Left lobe of liver (tissue), 2 donors: ENCODE data around the gene CCDC106. TPM values are rescaled to one million over a fixed set of nuclear protein-coding genes. Genes with fewer than 3 reads are reported as not detected.

Experiments
- ATAC-seq: fragments of 200-7000 bp; cut with Tn5 transposase; one replicate; pipeline ENCODE4 v1.9.1; 2020; ENCODE audit warnings: mild to moderate bottlenecking, moderate library complexity
- DNase-seq: peaks from one replicate; pipeline ENCODE4 v3.0.0-alpha.2; 2020; ENCODE audit warnings: low spot score
- total RNA-seq: library from RNA; stranded (reverse); gene quantifications from one replicate; pipeline ENCODE4 v1.2.1, GENCODE V29; 2021
- donor health status: DM: no; HTN: no; CAD: no; lungs with moderate emphysema.
- donor health status: DM: no; HTN: yes; CAD: no.

CCDC106 gene
- total RNA-seq, 1 donor from 2014 or later: 13.5 TPM

- no peak for DNase-seq
Measured at GRCh38 chr19:55679343-55680257, 31.6 kb downstream of the CCDC106 start.

DNA sequence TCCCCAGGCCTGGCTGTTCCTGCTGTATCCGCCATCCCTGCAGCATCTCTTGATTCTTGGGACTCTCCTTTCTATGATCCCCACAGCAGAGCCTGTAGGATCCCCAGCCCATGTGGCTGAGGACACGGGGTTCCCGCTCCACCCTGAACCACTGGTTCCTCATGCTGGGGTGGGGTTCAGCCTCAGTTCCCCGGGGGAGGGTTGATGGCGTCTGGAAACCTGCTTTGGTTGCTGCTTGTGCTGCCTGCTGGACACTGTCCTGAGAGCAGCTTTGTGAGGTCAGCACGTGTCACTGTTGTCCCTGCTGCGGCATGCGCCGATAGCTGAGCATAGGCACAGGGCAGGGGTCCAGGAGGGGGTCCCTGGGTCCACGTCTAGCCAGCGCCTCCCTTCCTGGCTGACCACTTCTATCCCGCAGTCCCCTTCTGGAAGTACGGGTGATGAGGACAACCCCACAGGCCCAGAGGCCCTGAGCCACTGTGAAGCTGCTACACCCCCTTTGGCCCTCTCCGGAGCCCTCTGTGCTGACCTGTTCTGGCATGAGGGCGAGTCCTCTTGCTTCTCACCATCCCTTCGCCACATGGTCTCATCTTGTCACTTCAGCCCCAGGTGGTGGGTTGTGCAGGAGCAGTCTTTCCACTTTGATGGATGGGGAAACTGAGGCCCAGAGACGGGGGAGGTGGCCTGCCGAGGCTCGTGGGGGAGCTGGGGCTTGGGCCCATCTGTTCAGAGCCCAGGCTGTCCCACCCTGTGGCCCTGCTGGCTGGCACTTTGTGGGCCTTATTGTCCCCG is 32.5 kb downstream of the CCDC106 start:
- no peak for ATAC-seq
- no peak for DNase-seq

More at GRCh38 chr19:55679343-55680257, 31.6 kb downstream of the CCDC106 start:
- no peak for ATAC-seq

DNA sequence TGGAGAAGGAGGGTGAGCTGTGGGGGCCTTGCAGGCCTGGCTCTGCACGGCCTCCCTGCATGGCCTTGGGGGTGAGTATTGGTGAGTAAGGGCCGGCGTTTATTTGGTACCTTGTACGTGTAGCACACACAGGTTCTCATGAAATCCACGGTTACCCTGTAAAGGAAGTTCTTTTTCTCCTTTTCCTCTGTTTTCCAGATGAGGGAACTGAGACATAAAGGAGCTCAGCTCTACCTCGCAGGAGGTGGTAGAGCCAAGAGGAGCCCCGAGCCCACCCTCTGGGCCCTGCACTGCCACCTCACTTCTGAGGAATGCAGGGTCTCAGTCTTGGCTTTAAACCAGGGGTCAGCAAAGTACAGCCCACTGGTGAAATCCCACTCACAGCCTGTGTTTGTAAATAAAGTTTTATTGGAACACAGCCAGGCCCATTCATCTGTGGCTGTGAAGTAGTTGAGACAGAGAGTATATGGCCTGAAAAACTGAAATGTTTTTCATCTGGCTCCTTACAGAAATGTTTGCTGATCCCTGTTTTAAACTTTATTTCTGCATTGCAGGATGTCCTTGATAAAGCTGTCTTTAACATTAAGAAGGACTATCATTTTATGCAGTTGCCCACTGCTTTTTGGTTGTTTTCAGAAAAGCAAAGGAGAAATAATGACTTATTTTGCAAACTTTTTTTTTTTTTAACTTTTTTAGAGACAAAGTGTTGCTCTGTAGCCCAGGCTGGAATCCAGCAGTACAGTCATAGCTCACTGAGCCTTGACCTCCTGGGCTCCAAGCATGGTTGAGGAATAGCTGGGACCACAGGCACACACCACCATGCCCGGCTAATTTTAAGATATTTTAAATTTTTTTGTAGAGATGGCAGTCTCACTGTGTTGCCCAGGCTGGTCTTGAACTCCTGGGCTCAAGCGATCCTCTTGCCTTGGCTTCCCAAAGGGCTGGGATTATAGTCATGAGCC is 33.4 kb downstream of the CCDC106 start:
- ATAC-seq (no peak), DNase-seq (no peak)

- DNase-seq (peak; percentile 82), ATAC-seq (peak; percentile 85)
Measured at GRCh38 chr19:55683449-55684261, 35.6 kb downstream of the CCDC106 start.

DNA sequence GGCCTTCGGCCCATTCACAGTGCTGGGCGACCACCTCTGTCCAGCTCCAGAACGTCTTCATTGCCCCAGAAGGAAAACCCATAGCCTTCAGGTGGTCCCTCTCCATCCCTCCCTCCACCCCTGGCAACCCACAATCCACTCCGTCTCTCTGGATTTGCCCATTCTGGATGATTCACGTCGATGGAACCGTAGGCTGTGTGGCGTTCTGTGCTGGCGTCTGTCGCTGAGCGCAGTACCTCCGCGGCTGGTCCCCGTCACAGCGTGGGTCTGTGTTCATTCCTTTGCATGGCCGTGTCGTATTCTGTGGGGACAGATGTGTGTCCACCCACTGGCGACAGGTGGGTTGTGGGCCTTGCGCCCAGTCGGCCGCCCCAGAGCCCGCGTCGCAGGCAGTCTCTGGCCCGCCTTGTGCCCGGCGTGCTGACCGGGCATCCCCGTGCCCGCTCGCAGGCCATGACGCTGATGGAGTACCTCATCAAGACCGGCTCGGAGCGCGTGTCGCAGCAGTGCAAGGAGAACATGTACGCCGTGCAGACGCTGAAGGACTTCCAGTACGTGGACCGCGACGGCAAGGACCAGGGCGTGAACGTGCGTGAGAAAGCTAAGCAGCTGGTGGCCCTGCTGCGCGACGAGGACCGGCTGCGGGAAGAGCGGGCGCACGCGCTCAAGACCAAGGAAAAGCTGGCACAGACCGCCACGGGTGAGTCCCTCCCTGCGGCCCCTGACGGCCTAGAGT is 37.1 kb downstream of the CCDC106 start:
- no peak for DNase-seq
- no peak for ATAC-seq

- DNase-seq (no peak), ATAC-seq (no peak)
Measured at GRCh38 chr19:55685776-55686175, 37.8 kb downstream of the CCDC106 start.

DNA sequence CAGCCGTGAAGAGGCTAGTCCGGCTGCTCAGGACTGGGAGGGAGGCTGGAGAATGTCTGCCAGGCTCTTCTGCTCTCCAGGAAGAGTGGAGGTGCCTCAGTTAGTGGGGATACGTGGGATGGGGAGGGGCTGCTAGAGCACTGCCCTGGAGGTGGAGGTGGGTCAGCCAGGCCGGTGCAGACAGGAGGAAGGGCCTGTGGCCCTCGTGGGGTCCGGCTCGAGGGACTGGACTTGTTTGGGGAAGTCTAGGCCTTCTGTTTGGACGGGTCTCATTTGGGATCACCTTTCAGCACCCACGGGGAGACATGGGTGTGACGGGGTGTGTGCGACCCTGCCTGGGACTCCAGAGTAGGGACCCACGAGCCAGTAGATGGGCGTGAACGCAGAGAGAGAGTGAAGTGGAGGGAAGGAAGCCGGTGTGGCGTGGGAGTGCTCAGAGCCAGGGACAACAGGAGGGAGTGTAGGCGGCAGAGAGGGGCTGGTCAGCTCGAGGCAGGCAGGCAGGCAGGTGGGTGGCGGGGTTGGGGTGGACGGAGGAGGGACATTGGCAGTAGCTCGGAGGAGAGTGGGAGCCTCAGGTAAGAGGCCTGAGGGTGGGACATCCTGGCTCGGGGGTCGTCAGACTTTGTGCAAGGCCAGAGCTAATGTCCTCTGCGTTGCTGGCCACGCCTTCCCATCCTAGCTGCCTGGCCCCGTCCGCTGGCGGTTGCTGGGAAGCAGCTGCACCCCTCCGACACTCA is 38.5 kb downstream of the CCDC106 start:
- no peak for DNase-seq
- no peak for ATAC-seq

GRCh38 chr19:55687281-55688201 is 39.5 kb downstream of the CCDC106 start:
- no peak for DNase-seq
- no peak for ATAC-seq

DNA sequence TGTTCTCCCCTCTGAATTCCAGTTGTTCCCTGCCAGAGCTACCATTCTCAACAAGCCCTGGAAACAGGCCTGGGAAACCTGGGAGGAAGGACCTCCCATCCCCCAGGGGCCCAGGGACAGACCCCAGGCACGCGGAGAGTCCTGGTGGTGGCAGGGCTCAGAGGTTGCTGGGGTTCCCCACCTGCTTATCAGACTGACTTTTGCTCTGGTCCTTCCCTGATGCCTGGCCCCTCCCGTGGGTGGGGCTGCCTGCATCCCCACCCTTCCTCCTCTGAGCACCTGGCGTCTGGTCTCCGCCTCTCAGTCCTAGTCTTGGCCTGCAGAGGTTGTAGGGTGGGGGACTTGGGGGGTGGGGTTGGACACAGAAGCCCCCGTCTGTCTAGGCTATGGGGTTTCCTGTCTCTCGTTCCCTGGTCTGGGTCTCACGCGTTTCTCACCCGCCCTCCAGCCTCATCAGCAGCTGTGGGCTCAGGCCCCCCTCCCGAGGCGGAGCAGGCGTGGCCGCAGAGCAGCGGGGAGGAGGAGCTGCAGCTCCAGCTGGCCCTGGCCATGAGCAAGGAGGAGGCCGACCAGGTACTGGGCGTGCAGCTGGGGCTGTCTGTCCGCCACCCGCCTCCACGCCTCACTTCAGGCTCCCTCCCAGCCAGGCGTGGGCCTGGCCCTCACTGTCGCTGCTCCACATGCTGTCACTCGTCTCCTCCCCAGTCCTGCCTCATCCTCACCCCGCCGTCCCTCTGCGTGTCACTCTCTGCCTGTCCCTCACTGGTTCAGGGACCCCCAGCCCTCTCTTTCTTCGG is 40.6 kb downstream of the CCDC106 start:
- no peak for DNase-seq
- ATAC-seq: no peak

DNA sequence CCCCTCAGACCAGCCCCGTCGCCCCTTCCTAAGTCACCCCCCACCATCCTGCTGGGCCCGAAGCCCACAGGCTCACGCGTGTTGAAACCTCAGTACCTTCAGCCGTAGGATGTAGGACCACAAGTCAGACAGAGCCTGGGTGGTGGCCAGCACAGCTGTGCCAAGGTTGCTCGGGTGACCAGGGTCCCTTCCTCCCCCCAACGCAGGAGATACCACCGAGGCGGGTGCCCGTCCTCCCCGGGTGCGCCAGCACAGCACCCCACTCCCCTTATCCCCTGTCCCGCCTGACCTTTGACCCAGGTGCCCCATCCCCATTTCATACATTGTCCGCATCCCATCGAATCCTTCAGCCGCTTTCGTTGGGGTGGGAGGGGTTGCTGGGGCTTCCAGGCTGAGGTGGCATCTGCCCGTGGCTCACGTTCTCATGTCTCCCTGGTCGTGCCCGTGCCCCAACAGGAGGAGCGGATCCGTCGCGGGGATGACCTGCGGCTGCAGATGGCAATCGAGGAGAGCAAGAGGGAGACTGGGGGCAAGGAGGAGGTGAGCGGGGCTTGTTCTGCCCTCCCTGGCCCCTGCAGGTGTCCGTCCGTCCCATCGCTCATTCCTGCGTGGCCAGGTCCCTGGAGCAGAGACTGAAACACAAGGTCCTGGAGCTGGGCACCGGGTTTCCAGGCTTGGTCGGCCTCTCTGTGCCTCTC is 41.5 kb downstream of the CCDC106 start:
- no peak for ATAC-seq
- DNase-seq: no peak

DNA sequence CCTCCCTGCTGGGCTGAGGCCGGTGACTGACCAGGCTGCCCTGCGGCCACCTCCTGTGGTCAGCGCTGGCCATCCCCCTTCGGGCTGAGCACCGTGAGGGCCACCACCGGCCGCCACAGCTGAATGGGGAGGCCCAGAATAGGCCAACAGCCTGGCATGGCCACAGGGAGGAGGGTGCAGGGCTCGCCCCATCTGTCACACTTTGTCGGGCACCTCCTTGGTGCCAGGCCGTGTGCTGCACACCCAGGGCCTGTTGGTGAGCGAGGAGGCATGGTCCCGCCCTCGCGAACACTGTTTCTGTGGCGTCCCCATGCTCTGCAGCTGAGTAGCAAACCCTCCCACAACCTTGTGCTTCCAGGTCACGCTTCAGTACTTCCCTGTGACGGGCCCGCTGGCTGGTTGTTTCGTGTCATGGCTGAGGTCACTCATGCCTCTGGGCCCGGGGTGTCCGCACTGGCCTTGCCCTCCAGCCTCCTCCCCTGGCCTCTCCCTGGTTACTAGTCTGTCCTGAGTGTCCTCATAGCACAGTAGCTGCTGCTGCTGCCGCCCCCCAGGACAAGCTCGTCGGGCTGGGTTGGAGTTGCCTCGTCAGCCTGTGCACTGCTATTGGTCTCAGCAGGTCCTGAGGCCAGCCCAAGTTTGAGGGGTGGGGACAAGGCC is 42.2 kb downstream of the CCDC106 start:
- ATAC-seq: no peak
- no peak for DNase-seq

DNA sequence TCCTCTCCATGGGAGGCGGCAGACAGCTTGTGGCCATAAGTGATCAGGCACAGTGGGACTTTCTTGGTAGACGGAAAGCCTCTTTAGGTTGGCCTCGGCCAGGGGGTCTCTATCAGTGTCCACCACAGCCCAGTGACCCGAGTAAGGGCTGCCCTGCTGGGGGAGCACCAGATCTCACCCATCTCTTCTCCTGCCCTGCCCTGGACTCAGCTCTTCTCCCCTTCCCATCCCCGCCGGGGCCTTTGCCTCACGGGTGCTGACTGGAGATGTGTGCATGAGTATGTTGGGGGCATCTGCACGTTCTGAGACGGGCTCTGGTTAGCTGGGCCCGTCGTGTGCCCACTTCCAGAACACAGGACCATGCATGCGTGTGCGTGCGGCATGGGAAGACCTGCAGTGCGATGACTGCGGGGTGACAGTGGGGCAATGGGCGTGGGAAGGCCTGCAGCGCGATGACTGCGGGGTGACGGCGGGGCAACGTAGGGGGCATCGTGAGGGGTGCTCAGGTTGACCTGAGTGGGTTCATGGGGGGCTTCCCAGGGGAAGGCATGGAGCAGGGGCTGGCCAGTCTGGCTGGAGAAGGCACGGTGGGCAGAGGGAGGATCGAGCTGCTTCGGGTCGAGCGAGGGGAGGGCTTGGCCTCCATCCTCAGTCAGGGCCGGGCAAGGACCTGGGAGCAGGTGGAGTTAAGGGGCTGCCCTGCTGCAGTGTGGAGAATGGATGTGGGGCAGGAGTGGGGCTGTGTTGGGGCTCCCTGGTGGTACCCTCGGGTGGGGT is 42.9 kb downstream of the CCDC106 start:
- DNase-seq: no peak

GRCh38 chr19:55691561-55692481 is 43.8 kb downstream of the CCDC106 start:
- DNase-seq (no peak), ATAC-seq (no peak)

More for the DNA sequence above, 42.9 kb downstream of the CCDC106 start:
- no peak for ATAC-seq

DNA sequence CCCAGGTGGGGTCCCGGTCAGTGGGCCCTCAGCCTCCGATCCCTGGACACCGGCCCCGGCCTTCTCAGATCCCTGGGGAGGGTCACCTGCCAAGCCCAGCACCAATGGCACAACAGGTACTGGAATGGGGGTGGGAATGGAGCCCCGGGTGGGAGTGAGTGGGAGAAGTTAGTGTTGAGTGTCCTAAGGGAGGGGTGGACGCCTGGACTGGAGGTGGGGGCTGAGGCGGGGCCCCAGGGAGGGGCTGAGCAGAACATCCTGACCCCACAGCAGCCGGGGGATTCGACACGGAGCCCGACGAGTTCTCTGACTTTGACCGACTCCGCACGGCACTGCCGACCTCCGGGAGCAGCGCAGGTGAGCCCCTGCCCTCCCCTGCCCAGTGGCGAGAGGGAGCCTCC is 44.7 kb downstream of the CCDC106 start:
- DNase-seq (no peak), ATAC-seq (no peak)
